HepG2 (cell line): Measurements from ENCODE around the gene CD99L2. TPM values are rescaled to one million over a fixed set of nuclear protein-coding genes. Genes with fewer than 3 reads are reported as not detected.

ENCODE experiments used
- ATF7 ChIP-seq, 2 experiments: fragments of 450-650 bp in 1 of 2; sonication (generic) in 1 of 2; formaldehyde crosslinking in 1 of 2; IDR thresholded peaks; 2 replicates each; pipeline versions ENCODE4 v1.4.0 to v1.6.1; 2016 to 2020; ENCODE audit warnings: antibody characterized with exemption in 1 of 2, mild to moderate bottlenecking in 1 of 2, missing genetic modification reagents in 1 of 2
- ERF ChIP-seq: IDR thresholded peaks from 2 replicates; pipeline ENCODE4 v1.6.1; 2018; ENCODE audit warnings: missing biosample characterization, missing genetic modification reagents
- ETV5 ChIP-seq: IDR thresholded peaks from 2 replicates; pipeline ENCODE4 v1.6.1; 2018; ENCODE audit warnings: missing biosample characterization, missing genetic modification reagents, inconsistent platforms, borderline replicate concordance
- FOXA3 ChIP-seq: IDR thresholded peaks from 2 replicates; pipeline ENCODE4 v1.6.1; 2016; ENCODE audit warnings: missing genetic modification reagents, missing compliant biosample characterization
- FOXP1 ChIP-seq, 2 experiments: fragments of 450-650 bp in 1 of 2; IDR thresholded peaks; 2 replicates each; pipeline ENCODE4 v1.6.1; 2017 to 2018; ENCODE audit warnings: antibody characterized with exemption in 1 of 2
- HMG20B ChIP-seq: conservative IDR thresholded peaks from 2 replicates; pipeline ENCODE4 v1.6.1; 2016; ENCODE audit warnings: missing genetic modification reagents, missing compliant biosample characterization
- MAZ ChIP-seq, 2 experiments: sonication (generic) in 1 of 2; formaldehyde crosslinking in 1 of 2; IDR thresholded peaks; 2 replicates each; pipeline versions ENCODE4 v1.5.0 to v1.6.1; 2012 to 2020; ENCODE audit warnings: low read depth in 2 of 2, mild to moderate bottlenecking in 2 of 2, borderline replicate concordance in 1 of 2, improper control_type of control experiment in 1 of 2, low read length in 1 of 2, missing genetic modification reagents in 1 of 2, moderate library complexity in 1 of 2
- MLX ChIP-seq: IDR thresholded peaks from 2 replicates; pipeline ENCODE4 v1.6.1; 2016
- MZF1 ChIP-seq: sonication (generic); formaldehyde crosslinking; IDR thresholded peaks from 2 replicates; pipeline ENCODE4 v1.8.1; 2023; ENCODE audit warnings: mild to moderate bottlenecking, missing genetic modification reagents, borderline replicate concordance
- NFIB ChIP-seq: sonication (generic); formaldehyde crosslinking; IDR thresholded peaks from 2 replicates; pipeline ENCODE4 v1.9.0; 2021; ENCODE audit warnings: missing genetic modification reagents, mild to moderate bottlenecking, borderline replicate concordance
- PHF21A ChIP-seq: sonication (generic); formaldehyde crosslinking; IDR thresholded peaks from 2 replicates; pipeline ENCODE4 v1.5.0; 2020; ENCODE audit warnings: mild to moderate bottlenecking, missing genetic modification reagents
- RAD51 ChIP-seq: fragments of 450-650 bp; IDR thresholded peaks from 2 replicates; pipeline ENCODE4 v1.6.1; 2016; ENCODE audit warnings: borderline replicate concordance
- RFX3 ChIP-seq: IDR thresholded peaks from 2 replicates; pipeline ENCODE4 v1.6.1; 2016; ENCODE audit warnings: missing biosample characterization, missing genetic modification reagents
- RXRA ChIP-seq: sonication (generic); formaldehyde crosslinking; IDR thresholded peaks from 2 replicates; pipeline ENCODE4 v1.5.1; 2020; ENCODE audit warnings: missing genetic modification reagents
- SCMH1 ChIP-seq: sonication (generic); formaldehyde crosslinking; IDR thresholded peaks from 2 replicates; pipeline ENCODE4 v1.9.0; 2021; ENCODE audit warnings: missing genetic modification reagents, mild to moderate bottlenecking, borderline replicate concordance
- SKIL ChIP-seq: sonication (generic); formaldehyde crosslinking; IDR thresholded peaks from 2 replicates; pipeline ENCODE4 v1.8.0; 2022; ENCODE audit warnings: missing genetic modification reagents, mild to moderate bottlenecking, moderate library complexity, borderline replicate concordance
- SUZ12 ChIP-seq: fragments of 150-350 bp; IDR thresholded peaks from 2 replicates; pipeline ENCODE4 v1.6.1; 2014; ENCODE audit warnings: low read depth, low read length
- TAF1 ChIP-seq: sonication (generic); formaldehyde crosslinking; IDR thresholded peaks from 2 replicates; pipeline ENCODE4 v1.4.0; 2020; ENCODE audit warnings: missing genetic modification reagents
- TBX3 ChIP-seq: fragments of 450-650 bp; IDR thresholded peaks from 2 replicates; pipeline ENCODE4 v1.6.1; 2017; ENCODE audit warnings: antibody characterized with exemption, mild to moderate bottlenecking, inconsistent platforms, borderline replicate concordance
- TMF1 ChIP-seq: sonication (generic); formaldehyde crosslinking; IDR thresholded peaks from 2 replicates; pipeline ENCODE4 v1.8.1; 2022; ENCODE audit warnings: low read depth, missing genetic modification reagents
- ZNF225 ChIP-seq: sonication (generic); formaldehyde crosslinking; IDR thresholded peaks from 2 replicates; pipeline ENCODE4 v1.4.0; 2020; ENCODE audit warnings: mild to moderate bottlenecking, missing genetic modification reagents
- ZNF235 ChIP-seq: sonication (generic); formaldehyde crosslinking; IDR thresholded peaks from 2 replicates; pipeline ENCODE4 v1.8.1; 2023; ENCODE audit warnings: mild to moderate bottlenecking, missing genetic modification reagents, borderline replicate concordance
- ZNF24 ChIP-seq: fragments of 450-650 bp; IDR thresholded peaks from 2 replicates; pipeline ENCODE4 v1.6.1; 2017; ENCODE audit warnings: antibody characterized with exemption, mild to moderate bottlenecking
- ZNF274 ChIP-seq: sonication (generic); formaldehyde crosslinking; IDR thresholded peaks from 2 replicates; pipeline ENCODE4 v1.5.1; 2020; ENCODE audit warnings: mild to moderate bottlenecking, missing genetic modification reagents
- ZNF552 ChIP-seq: sonication (generic); formaldehyde crosslinking; IDR thresholded peaks from 2 replicates; pipeline ENCODE4 v1.9.0; 2022; ENCODE audit warnings: missing genetic modification reagents, mild to moderate bottlenecking, borderline replicate concordance
- ZNF607 ChIP-seq: sonication (generic); formaldehyde crosslinking; IDR thresholded peaks from 2 replicates; pipeline ENCODE4 v1.5.1; 2020; ENCODE audit warnings: missing genetic modification reagents, mild to moderate bottlenecking, borderline replicate concordance
- ZNF770 ChIP-seq: sonication (generic); formaldehyde crosslinking; IDR thresholded peaks from 2 replicates; pipeline ENCODE4 v1.5.0; 2020; ENCODE audit warnings: mild to moderate bottlenecking, missing genetic modification reagents
- ZSCAN21 ChIP-seq: sonication (generic); formaldehyde crosslinking; IDR thresholded peaks from 2 replicates; pipeline ENCODE4 v1.8.0; 2022; ENCODE audit warnings: mild to moderate bottlenecking, missing genetic modification reagents, moderate library complexity, borderline replicate concordance
- polyA plus RNA-seq, 8 experiments: library from polyadenylated mRNA; depleted of rRNA in 3 of 8; stranded (reverse) in 7 of 8; unstranded in 1 of 8; fragments of >200 nt; fragmentation: Illumina TruSeq in 4 of 8; extraction: Trizol in 4 of 8; gene quantifications; 2 replicates each; pipeline versions ENCODE4 v1.2.1 to v1.2.3, GENCODE V29; 2011 to 2016; ENCODE audit warnings: low read depth in 4 of 8, missing spikeins in 1 of 8, mixed read lengths in 1 of 8; ENCODE audit not compliant: insufficient read depth in 1 of 8
- total RNA-seq, 5 experiments: library from RNA; depleted of rRNA; stranded (reverse); fragments of >200 nt; fragmentation: Illumina TruSeq; extraction: Trizol; gene quantifications; 2 replicates each; pipeline ENCODE4 v1.2.3, GENCODE V29; 2016; ENCODE audit warnings: low read depth in 1 of 5

Gene CD99L2
- total and polyA plus RNA-seq, 2 of the 13 experiments (the other 11 are each of a cell fraction or from before 2014, with no cell fraction given): 6.9 to 7.6 TPM

- no peak for TF ChIP-seq ZNF770 (CRISPR knock-in tag)
- no peak for TF ChIP-seq MLX (CRISPR knock-in tag)
- peak; percentile 47; the same call in 1 of the 2 replicates for TF ChIP-seq TBX3
- TF ChIP-seq RAD51: no peak
- no peak for TF ChIP-seq ZNF552 (CRISPR knock-in tag)
- no peak for TF ChIP-seq ATF7 (IDR thresholded peaks at IDR 0.05)
- TF ChIP-seq ATF7 (CRISPR knock-in tag; IDR thresholded peaks at IDR 0.05): no peak
- no peak for TF ChIP-seq TAF1
- peak; percentile 88 for TF ChIP-seq HMG20B (CRISPR knock-in tag)
- TF ChIP-seq ZSCAN21: no peak
- no peak for TF ChIP-seq SUZ12
- no peak for TF ChIP-seq ZNF235
- peak; percentile 15; the same call in 1 of the 2 replicates for TF ChIP-seq ETV5
- TF ChIP-seq SCMH1: no peak
- TF ChIP-seq FOXA3 (CRISPR knock-in tag): peak; percentile 80
- no peak for TF ChIP-seq FOXP1 (IDR thresholded peaks at IDR 0.05)
- peak; percentile 34; the same call in 1 of the 2 replicates for TF ChIP-seq FOXP1 (CRISPR knock-in tag; IDR thresholded peaks at IDR 0.05)
- TF ChIP-seq ERF (CRISPR knock-in tag): no peak
- no peak for TF ChIP-seq ZNF274 (CRISPR knock-in tag)
- TF ChIP-seq MAZ (IDR thresholded peaks at IDR 0.05; ENCODE audit: borderline replicate concordance, low read depth, low read length): no peak
- TF ChIP-seq MAZ (CRISPR knock-in tag; IDR thresholded peaks at IDR 0.05; ENCODE audit: low read depth): no peak
- TF ChIP-seq ZNF24: no peak
- TF ChIP-seq PHF21A (CRISPR knock-in tag): no peak
- no peak for TF ChIP-seq SKIL (CRISPR knock-in tag)
- TF ChIP-seq ZNF225 (CRISPR knock-in tag): no peak
- no peak for TF ChIP-seq RFX3
- TF ChIP-seq TMF1 (CRISPR knock-in tag): no peak
- TF ChIP-seq NFIB (CRISPR knock-in tag): no peak
- no peak for TF ChIP-seq RXRA (CRISPR knock-in tag)
- TF ChIP-seq ZNF607: no peak
- no peak for TF ChIP-seq MZF1 (CRISPR knock-in tag)
Observed at GRCh38 chrX:150806827-150807226, 91.6 kb downstream of the CD99L2 start (continued).
